ACHN (cell line): ENCODE results near the gene ACVR2B.

ENCODE experiments used
- DNase-seq: peaks from one replicate; pipeline ENCODE4 v3.0.0-alpha.2; 2015
- in situ Hi-C: cut with HindIII; loops from 2 replicates; pipeline ENCODE4 v1.10.0; 2017; ENCODE audit warnings: low sequenced_read_pairs, low pct_ligation_motif_present, low pct_unique_long_range_greater_than_20kb

Gene ACVR2B

GRCh38 chr3:38477839-38478450, 24.3 kb downstream of the ACVR2B start:
- in situ Hi-C loops = no loop called here
- no peak for DNase-seq

- no peak for DNase-seq
- in situ Hi-C loops = no loop called here
These were observed 25.2 kb downstream of the ACVR2B start for GRCh38 chr3:38478901-38479300.

- peak; percentile 55 for DNase-seq
- in situ Hi-C loops = no loop called here
These were observed 25.9 kb downstream of the ACVR2B start for GRCh38 chr3:38479431-38480092.

GRCh38 chr3:38480093-38480445, 26.4 kb downstream of the ACVR2B start:
- in situ Hi-C loops = no loop called here
- no peak for DNase-seq

GRCh38 chr3:38480930-38481329, 27.2 kb downstream of the ACVR2B start:
- in situ Hi-C loops = no loop called here

GRCh38 chr3:38482951-38483350, 29.3 kb downstream of the ACVR2B start:
- in situ Hi-C loops = no loop called here
- no peak for DNase-seq

More at GRCh38 chr3:38480930-38481329, 27.2 kb downstream of the ACVR2B start:
- DNase-seq = no peak

GRCh38 chr3:38487323-38487722, 33.6 kb downstream of the ACVR2B start:
- no peak for DNase-seq
- in situ Hi-C loops = no loop called here

GRCh38 chr3:38488949-38489348, 35.3 kb downstream of the ACVR2B start:
- DNase-seq = no peak
- in situ Hi-C loops = no loop called here

- no peak for DNase-seq
- in situ Hi-C loops = no loop called here
These were observed 36.1 kb downstream of the ACVR2B start for GRCh38 chr3:38489766-38490165.

GRCh38 chr3:38490281-38491030, 36.8 kb downstream of the ACVR2B start:
- DNase-seq = no peak
- in situ Hi-C loops = no loop called here

- in situ Hi-C loops = no loop called here
- no peak for DNase-seq
These were observed 37.5 kb downstream of the ACVR2B start for GRCh38 chr3:38491215-38491614.

GRCh38 chr3:38493031-38493430, 39.3 kb downstream of the ACVR2B start:
- peak; percentile 12 for DNase-seq
- in situ Hi-C loops = no loop called here

GRCh38 chr3:38496131-38496910, 42.6 kb downstream of the ACVR2B start, which contains the start of gene EXOG:
Gene EXOG (plus strand): TSS chr3:38496340. CDS start chr3:38496368, 28 bp downstream.
- DNase-seq = peak; percentile 89
- in situ Hi-C loops = no loop called here

GRCh38 chr3:38497031-38497430, 43.3 kb downstream of the ACVR2B start:
- peak; percentile 5 for DNase-seq

GRCh38 chr3:38500688-38501417, 47.2 kb downstream of the ACVR2B start:
- DNase-seq = no peak
- in situ Hi-C loops = no loop called here

More at GRCh38 chr3:38497031-38497430, 43.3 kb downstream of the ACVR2B start:
- in situ Hi-C loops = no loop called here

- in situ Hi-C loops = no loop called here
- no peak for DNase-seq
These were observed 53.4 kb downstream of the ACVR2B start for GRCh38 chr3:38507120-38507519.

GRCh38 chr3:38509732-38510131, 56.0 kb downstream of the ACVR2B start:
- in situ Hi-C loops = no loop called here
- no peak for DNase-seq

- in situ Hi-C loops = no loop called here
These were observed 56.9 kb downstream of the ACVR2B start for GRCh38 chr3:38510631-38511030.

More at GRCh38 chr3:38510631-38511030, 56.9 kb downstream of the ACVR2B start:
- no peak for DNase-seq
